Gastrocnemius medialis (tissue), 4 donors: ENCODE data around the gene ATG9A. TPM values are rescaled to one million over a fixed set of nuclear protein-coding genes. Genes with fewer than 3 reads are reported as not detected.

ENCODE experiments used
- ATAC-seq, 2 donors: fragments of 150-250 bp; one replicate each; pipeline ENCODE4 v1.9.1; 2016
- DNase-seq, 2 donors: peaks; one replicate each; pipeline ENCODE4 v3.0.0-alpha.2; 2019
- H3K27ac ChIP-seq, 4 donors: fragments of 200-600 bp; sonication (generic); 1 replicate in 1 of 4; 2 replicates in 3 of 4; pipeline ENCODE4 v1.5.1; 2016 to 2018; ENCODE audit warnings: mild to moderate bottlenecking in 2 of 4, moderate library complexity in 1 of 4
- H3K27me3 ChIP-seq, 3 donors: fragments of 200-600 bp; sonication (generic) in 2 of 3; 1 replicate in 1 of 3; 2 replicates in 2 of 3; pipeline versions ENCODE4 v1.5.1 to v1.6.0; 2016 to 2019; ENCODE audit warnings: mild to moderate bottlenecking in 1 of 3, moderate library complexity in 1 of 3
- H3K36me3 ChIP-seq, 2 donors: fragments of 200-600 bp; sonication (generic) in 1 of 2; one replicate each; pipeline ENCODE4 v1.5.1; 2017 to 2018
- H3K4me1 ChIP-seq, 2 donors: fragments of 200-600 bp; sonication (generic) in 1 of 2; one replicate each; pipeline ENCODE4 v1.5.1; 2016 to 2017; ENCODE audit warnings: mild to moderate bottlenecking in 2 of 2
- H3K4me3 ChIP-seq, 4 donors: fragments of 200-600 bp; sonication (generic) in 3 of 4; 1 replicate in 1 of 4; 2 replicates in 3 of 4; pipeline ENCODE4 v1.5.1; 2016 to 2019; ENCODE audit warnings: mild to moderate bottlenecking in 2 of 4
- H3K9me3 ChIP-seq, 3 donors: fragments of 200-600 bp; sonication (generic) in 2 of 3; 1 replicate in 1 of 3; 2 replicates in 2 of 3; pipeline ENCODE4 v1.5.1; 2016 to 2019
- POLR2A ChIP-seq, 2 donors: fragments of 450-650 bp; IDR thresholded peaks; one replicate each; pipeline ENCODE4 v1.6.1; 2017; ENCODE audit warnings: antibody characterized with exemption in 2 of 2, mild to moderate bottlenecking in 2 of 2, moderate library complexity in 2 of 2
- in situ Hi-C, 4 donors: fragments of 200-750 bp; cut with MboI; loops; one replicate each; pipeline versions ENCODE4 v1.15.0 to v1.8.0; 2017; ENCODE audit warnings: low sequenced_read_pairs in 4 of 4
- intact Hi-C: fragments of 100-400 bp; cut with DNase I; formaldehyde crosslinking; loops from one replicate; pipeline ENCODE4 v1.15.1; 2023; ENCODE audit warnings: low total_unique reads
- total RNA-seq, 4 donors: library from RNA; depleted of rRNA; stranded (reverse); fragments of >200 nt; gene quantifications; one replicate each; pipeline versions ENCODE4 v1.1.0 to v1.2.3, GENCODE V29; 2016
- TF ChIP-seq, protein P1 (sequence below), 5 experiments: fragments of 450-650 bp in 3 of 5; fragments of 200-600 bp in 2 of 5; sonication (generic) in 2 of 5; IDR thresholded peaks in 4 of 5; conservative IDR thresholded peaks in 1 of 5; 1 replicate in 4 of 5; 2 replicates in 1 of 5; pipeline ENCODE4 v1.5.1; 2016 to 2019; ENCODE audit warnings: antibody characterized with exemption in 5 of 5, mild to moderate bottlenecking in 3 of 5, moderate library complexity in 3 of 5

ATG9A gene
- total RNA-seq, 4 donors from 2014 or later = 111 to 208 (median 176) TPM

GRCh38 chr2:219244789-219245147 lies 15.3 kb upstream of the ATG9A start:
- Histone ChIP-seq H3K4me1 (peaks cover 38 to 41% of the 10 kb centered on the region in 2 donors), H3K36me3 (peaks cover 0 to 14% of the 10 kb centered on the region in 2 donors), H3K27ac (peak overlapping the region; percentile 83 to 99 (median 96)), H3K9me3 (no peaks in the 10 kb centered on the region), H3K27me3 (no peaks in the 10 kb centered on the region), H3K4me3 (peak overlapping the region; percentile 65 to 98 (median 82))
- intact Hi-C loops = loop anchor here (1.0 to 5.0 kb wide), 3 partner anchors 15 to 353 kb away; partner anchors contain the start of genes ANKZF1, ATG9A, CNPPD1 and STK11IP
- DNase-seq (no peak), ATAC-seq (no peak)
- no peak for TF ChIP-seq POLR2A (IDR thresholded peaks at IDR 0.05)
- TF ChIP-seq, protein P1, sequence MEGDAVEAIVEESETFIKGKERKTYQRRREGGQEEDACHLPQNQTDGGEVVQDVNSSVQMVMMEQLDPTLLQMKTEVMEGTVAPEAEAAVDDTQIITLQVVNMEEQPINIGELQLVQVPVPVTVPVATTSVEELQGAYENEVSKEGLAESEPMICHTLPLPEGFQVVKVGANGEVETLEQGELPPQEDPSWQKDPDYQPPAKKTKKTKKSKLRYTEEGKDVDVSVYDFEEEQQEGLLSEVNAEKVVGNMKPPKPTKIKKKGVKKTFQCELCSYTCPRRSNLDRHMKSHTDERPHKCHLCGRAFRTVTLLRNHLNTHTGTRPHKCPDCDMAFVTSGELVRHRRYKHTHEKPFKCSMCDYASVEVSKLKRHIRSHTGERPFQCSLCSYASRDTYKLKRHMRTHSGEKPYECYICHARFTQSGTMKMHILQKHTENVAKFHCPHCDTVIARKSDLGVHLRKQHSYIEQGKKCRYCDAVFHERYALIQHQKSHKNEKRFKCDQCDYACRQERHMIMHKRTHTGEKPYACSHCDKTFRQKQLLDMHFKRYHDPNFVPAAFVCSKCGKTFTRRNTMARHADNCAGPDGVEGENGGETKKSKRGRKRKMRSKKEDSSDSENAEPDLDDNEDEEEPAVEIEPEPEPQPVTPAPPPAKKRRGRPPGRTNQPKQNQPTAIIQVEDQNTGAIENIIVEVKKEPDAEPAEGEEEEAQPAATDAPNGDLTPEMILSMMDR (IDR thresholded peaks at IDR 0.05 in 4 of 5, conservative IDR thresholded peaks at IDR 0.05 in 1 of 5) = no peak
- in situ Hi-C loops = no loop called here

DNA sequence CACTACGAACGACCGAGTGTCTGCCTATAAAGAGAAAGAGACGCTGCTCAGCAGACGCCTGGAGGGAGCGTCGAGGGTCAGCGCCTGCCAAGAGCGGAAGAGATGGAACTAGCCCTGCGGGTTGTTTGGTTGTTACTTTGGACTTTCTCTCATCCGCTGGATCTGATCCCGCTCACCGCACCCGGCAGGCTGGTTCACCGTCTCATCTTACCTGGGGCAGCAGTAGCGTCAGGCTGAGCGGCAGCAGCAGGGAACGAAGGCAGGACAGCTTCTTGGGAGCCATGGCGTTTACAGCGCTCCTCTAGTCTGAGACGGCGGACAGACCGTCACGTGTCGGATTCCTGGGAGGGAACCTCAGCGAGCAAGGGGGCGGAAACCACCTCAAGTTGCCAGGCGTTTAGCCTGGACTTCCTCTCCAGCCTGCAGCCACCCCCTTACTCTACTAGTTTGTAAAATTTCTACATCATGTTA lies 13.9 kb upstream of the ATG9A start:
- in situ Hi-C loops (no loop called here), intact Hi-C loops (no loop called here)
- peaks cover 0 to under 1% of the 10 kb centered on the region in 2 donors for H3K36me3 ChIP-seq
- TF ChIP-seq, protein P1 (IDR thresholded peaks at IDR 0.05 in 4 of 5, conservative IDR thresholded peaks at IDR 0.05 in 1 of 5) = no peak
- no peak for TF ChIP-seq POLR2A (IDR thresholded peaks at IDR 0.05)
- no peak overlapping the region for H3K27ac ChIP-seq
- H3K27me3 ChIP-seq = no peaks in the 10 kb centered on the region
- DNase-seq = no peak
- no peaks in the 10 kb centered on the region for H3K9me3 ChIP-seq
- H3K4me1 ChIP-seq = peaks cover 26 to 27% of the 10 kb centered on the region in 2 donors
- H3K4me3 ChIP-seq = no peak overlapping the region
- no peak for ATAC-seq

DNA sequence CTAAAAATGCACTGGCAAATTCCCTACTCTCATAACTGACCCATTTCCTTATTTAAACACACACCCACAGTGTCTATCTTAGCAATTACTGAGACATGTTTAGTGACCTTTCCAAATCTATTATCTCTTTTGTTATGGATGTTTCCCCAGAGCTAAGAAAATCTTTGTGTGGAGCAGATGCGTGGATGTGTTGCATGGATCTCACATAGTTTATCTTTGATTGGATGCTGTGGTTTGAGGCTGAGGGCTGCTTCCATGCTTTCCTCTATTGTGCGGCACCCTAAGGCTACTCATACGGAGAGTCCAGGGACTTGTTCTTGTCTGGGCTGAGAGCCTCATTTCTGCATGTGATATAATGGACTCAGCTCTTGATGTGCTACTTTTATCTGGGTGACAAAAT lies 4.9 kb upstream of the ATG9A start:
- intact Hi-C loops (no loop called here), in situ Hi-C loops (no loop called here)
- no peaks in the 10 kb centered on the region for H3K9me3 ChIP-seq
- peaks cover 0 to 66% of the 10 kb centered on the region in 2 donors for H3K36me3 ChIP-seq
- no peak for TF ChIP-seq POLR2A (IDR thresholded peaks at IDR 0.05)
- TF ChIP-seq, protein P1 (IDR thresholded peaks at IDR 0.05 in 4 of 5, conservative IDR thresholded peaks at IDR 0.05 in 1 of 5) = no peak
- no peaks in the 10 kb centered on the region for H3K27me3 ChIP-seq
- DNase-seq = no peak
- ATAC-seq = no peak
- peaks cover 10 to 12% of the 10 kb centered on the region in 2 donors for H3K4me1 ChIP-seq
- H3K4me3 ChIP-seq = no peak overlapping the region
- H3K27ac ChIP-seq = no peak overlapping the region

GRCh38 chr2:219230059-219230540 lies 664 bp upstream of the ATG9A start:
- TF ChIP-seq, protein P1 (IDR thresholded peaks at IDR 0.05 in 4 of 5, conservative IDR thresholded peaks at IDR 0.05 in 1 of 5) = no peak
- TF ChIP-seq POLR2A (IDR thresholded peaks at IDR 0.05) = no peak
- H3K9me3 ChIP-seq = no peaks in the 10 kb centered on the region
- peak overlapping the region; percentile 73 to 92 (median 82) for H3K4me3 ChIP-seq
- ATAC-seq (peak; percentile 21 to 26), DNase-seq (peak in 1 of 2 donors; percentile 52)
- no peaks in the 10 kb centered on the region for H3K27me3 ChIP-seq
- peak overlapping the region; percentile 85 to 99 (median 90) for H3K27ac ChIP-seq
- in situ Hi-C loops = no loop called here
- peaks cover 22 to 27% of the 10 kb centered on the region in 2 donors for H3K4me1 ChIP-seq
- H3K36me3 ChIP-seq = peaks cover 0 to 59% of the 10 kb centered on the region in 2 donors
- intact Hi-C loops = no loop called here
